Ovary (tissue), 3 donors: Measurements from ENCODE around the gene BACH2.

Experiments used
- EP300 ChIP-seq: sonication (generic); formaldehyde crosslinking; IDR thresholded peaks from one replicate; pipeline ENCODE4 v1.6.1; 2017; ENCODE audit warnings: antibody characterized with exemption
- TF ChIP-seq, protein P1 (sequence below), 3 donors: fragments of 450-650 bp in 2 of 3; fragments of 200-600 bp in 1 of 3; IDR thresholded peaks; one replicate each; pipeline versions ENCODE4 v1.5.1 to v1.8.0; 2016 to 2022; ENCODE audit warnings: antibody characterized with exemption in 3 of 3, mild to moderate bottlenecking in 1 of 3
- donor health status: DM: no; HTN: no; CAD: no.

DNA sequence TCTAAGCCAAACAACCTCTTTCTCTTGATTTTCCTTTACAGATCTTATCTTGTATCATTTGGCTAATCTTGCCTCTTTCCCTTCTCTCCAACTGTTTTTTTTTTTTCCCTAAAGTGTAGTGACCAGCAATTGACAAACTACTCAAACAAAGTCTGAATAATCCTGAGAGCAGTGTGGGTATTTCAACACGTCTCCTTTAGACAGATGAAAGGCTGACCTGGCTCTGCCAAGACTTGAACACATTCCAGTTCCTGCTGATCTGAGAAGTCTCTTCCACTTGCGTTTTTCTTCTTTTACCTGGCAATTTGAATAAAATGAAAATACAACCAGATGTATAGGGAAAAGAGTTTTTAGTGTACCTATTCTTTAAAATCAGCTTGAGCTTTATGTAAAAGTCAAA is 234.0 kb downstream of the BACH2 start:
- no peak for TF ChIP-seq EP300
- TF ChIP-seq, protein P1, sequence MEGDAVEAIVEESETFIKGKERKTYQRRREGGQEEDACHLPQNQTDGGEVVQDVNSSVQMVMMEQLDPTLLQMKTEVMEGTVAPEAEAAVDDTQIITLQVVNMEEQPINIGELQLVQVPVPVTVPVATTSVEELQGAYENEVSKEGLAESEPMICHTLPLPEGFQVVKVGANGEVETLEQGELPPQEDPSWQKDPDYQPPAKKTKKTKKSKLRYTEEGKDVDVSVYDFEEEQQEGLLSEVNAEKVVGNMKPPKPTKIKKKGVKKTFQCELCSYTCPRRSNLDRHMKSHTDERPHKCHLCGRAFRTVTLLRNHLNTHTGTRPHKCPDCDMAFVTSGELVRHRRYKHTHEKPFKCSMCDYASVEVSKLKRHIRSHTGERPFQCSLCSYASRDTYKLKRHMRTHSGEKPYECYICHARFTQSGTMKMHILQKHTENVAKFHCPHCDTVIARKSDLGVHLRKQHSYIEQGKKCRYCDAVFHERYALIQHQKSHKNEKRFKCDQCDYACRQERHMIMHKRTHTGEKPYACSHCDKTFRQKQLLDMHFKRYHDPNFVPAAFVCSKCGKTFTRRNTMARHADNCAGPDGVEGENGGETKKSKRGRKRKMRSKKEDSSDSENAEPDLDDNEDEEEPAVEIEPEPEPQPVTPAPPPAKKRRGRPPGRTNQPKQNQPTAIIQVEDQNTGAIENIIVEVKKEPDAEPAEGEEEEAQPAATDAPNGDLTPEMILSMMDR (IDR thresholded peaks at IDR 0.05) = no peak
